ENCODE data around the gene GNAQ.

The GNAQ gene

GRCh38 chr9:78031444-78031892 is at the start of gene GNAQ:
Gene GNAQ (minus strand): TSS chr9:78031811. CDS start chr9:78031235, 576 bp downstream.
- Histone ChIP-seq H4K20me1 (ENCODE audit: insufficient read depth, low read length) (peaks cover 27% of the 10 kb centered on the region; the same call in 1 of the 2 replicates), H3K4me3 (ENCODE audit: low read depth in 1 of 2, low read length in 2 of 2) (peak within 1 kb of the TSS; percentile 68 to 79), H3K4me2 (ENCODE audit: insufficient read depth, low read length) (peak within 1 kb of the TSS; percentile 81), H3K27me3 (ENCODE audit: insufficient read depth, low read length, poor library complexity) (no peaks in the 10 kb centered on the region), H3K9me3 (ENCODE audit: insufficient read depth, low read length, severe bottlenecking) (no peaks in the 10 kb centered on the region), H3K79me2 (ENCODE audit: insufficient read depth, low read length) (peaks cover 48% of the 10 kb centered on the region), H3K9ac (ENCODE audit: low read depth, low read length) (peak within 1 kb of the TSS; percentile 91), H3K27ac (ENCODE audit: low read length) (peak within 1 kb of the TSS; percentile 81), H3K36me3 (ENCODE audit: insufficient read depth, low read length) (peaks cover 5% of the 10 kb centered on the region; the same call in 1 of the 2 replicates), H3K4me1 (ENCODE audit: insufficient read depth, low read length) (peaks cover 50% of the 10 kb centered on the region), H2AFZ (ENCODE audit: low read depth, low read length) (peak within 1 kb of the TSS; percentile 70)
- DNase-seq, result no peak
- TF ChIP-seq CTCF (IDR thresholded peaks at IDR 0.05; ENCODE audit: borderline replicate concordance, extremely low read depth, low read length, poor library complexity, severe bottlenecking), result no peak
- no peak for TF ChIP-seq EZH2 (IDR thresholded peaks at IDR 0.05; ENCODE audit: borderline replicate concordance, low read depth, low read length, severe bottlenecking)
- ATAC-seq (ENCODE audit: insufficient read depth, low read depth), result no peak; the same call in 1 of the 3 replicates

- no peaks in the 10 kb centered on the region for H4K20me1 ChIP-seq (ENCODE audit: insufficient read depth, low read length)
- H3K9me3 ChIP-seq (ENCODE audit: insufficient read depth, low read length, severe bottlenecking), result no peaks in the 10 kb centered on the region
- no peaks in the 10 kb centered on the region for H3K27me3 ChIP-seq (ENCODE audit: insufficient read depth, low read length, poor library complexity)
- TF ChIP-seq CTCF (IDR thresholded peaks at IDR 0.05; ENCODE audit: borderline replicate concordance, extremely low read depth, low read length, poor library complexity, severe bottlenecking) (no peak), EZH2 (IDR thresholded peaks at IDR 0.05; ENCODE audit: borderline replicate concordance, low read depth, low read length, severe bottlenecking) (no peak)
- H3K9ac ChIP-seq (ENCODE audit: low read depth, low read length), result peak overlapping the region; percentile 17; the same call in 1 of the 2 replicates
- no peaks in the 10 kb centered on the region for H3K36me3 ChIP-seq (ENCODE audit: insufficient read depth, low read length)
- DNase-seq (peak; percentile 44), ATAC-seq (ENCODE audit: insufficient read depth, low read depth) (peak; percentile 88)
- H3K79me2 ChIP-seq (ENCODE audit: insufficient read depth, low read length), result no peaks in the 10 kb centered on the region
- peak overlapping the region in 1 of 2 experiments; percentile 8; a peak in 1 of 4 replicates for H3K4me3 ChIP-seq (ENCODE audit: low read depth in 1 of 2, low read length in 2 of 2)
- H3K4me1 ChIP-seq (ENCODE audit: insufficient read depth, low read length), result peaks cover 24% of the 10 kb centered on the region
- H3K4me2 ChIP-seq (ENCODE audit: insufficient read depth, low read length), result peak overlapping the region; percentile 54
- H3K27ac ChIP-seq (ENCODE audit: low read length), result peak overlapping the region; percentile 69
- peak overlapping the region; percentile 71 for H2AFZ ChIP-seq (ENCODE audit: low read depth, low read length)
Measured at GRCh38 chr9:78074385-78075291, 43.0 kb upstream of the GNAQ start.

GRCh38 chr9:78073722-78074121 is 42.1 kb upstream of the GNAQ start:
- Histone ChIP-seq H3K4me3 (ENCODE audit: low read depth in 1 of 2, low read length in 2 of 2) (no peak overlapping the region), H3K79me2 (ENCODE audit: insufficient read depth, low read length) (no peaks in the 10 kb centered on the region), H3K9me3 (ENCODE audit: insufficient read depth, low read length, severe bottlenecking) (no peaks in the 10 kb centered on the region), H3K36me3 (ENCODE audit: insufficient read depth, low read length) (no peaks in the 10 kb centered on the region), H3K27ac (ENCODE audit: low read length) (peak overlapping the region; percentile 69), H3K4me1 (ENCODE audit: insufficient read depth, low read length) (peaks cover 24% of the 10 kb centered on the region), H2AFZ (ENCODE audit: low read depth, low read length) (no peak overlapping the region), H3K27me3 (ENCODE audit: insufficient read depth, low read length, poor library complexity) (no peaks in the 10 kb centered on the region), H3K4me2 (ENCODE audit: insufficient read depth, low read length) (no peak overlapping the region), H4K20me1 (ENCODE audit: insufficient read depth, low read length) (no peaks in the 10 kb centered on the region), H3K9ac (ENCODE audit: low read depth, low read length) (no peak overlapping the region)
- ATAC-seq (ENCODE audit: insufficient read depth, low read depth) (peak; percentile 23; the same call in 1 of the 3 replicates), DNase-seq (no peak)
- TF ChIP-seq EZH2 (IDR thresholded peaks at IDR 0.05; ENCODE audit: borderline replicate concordance, low read depth, low read length, severe bottlenecking), result no peak
- no peak for TF ChIP-seq CTCF (IDR thresholded peaks at IDR 0.05; ENCODE audit: borderline replicate concordance, extremely low read depth, low read length, poor library complexity, severe bottlenecking)

Measured in DND-41 (cell line).